HG03095 (cell line): Measurements from ENCODE around the gene PEX16.
A peak's percentile ranks its signal among the peaks of the same experiment; 100 is the strongest.

Source experiments
- ATAC-seq: cut with Tn5 transposase; IDR thresholded peaks from one replicate; pipeline ENCODE4 v1.9.1; 2021; ENCODE audit warnings: moderate library complexity; ENCODE audit not compliant: unreplicated experiment

PEX16 gene

GRCh38 chr11:45917623-45918330, at the start of gene PEX16:
TSS of gene PEX16 (minus strand) at chr11:45917877. CDS start at chr11:45917811, 66 bp downstream.
- peak; percentile 90 for ATAC-seq

DNA sequence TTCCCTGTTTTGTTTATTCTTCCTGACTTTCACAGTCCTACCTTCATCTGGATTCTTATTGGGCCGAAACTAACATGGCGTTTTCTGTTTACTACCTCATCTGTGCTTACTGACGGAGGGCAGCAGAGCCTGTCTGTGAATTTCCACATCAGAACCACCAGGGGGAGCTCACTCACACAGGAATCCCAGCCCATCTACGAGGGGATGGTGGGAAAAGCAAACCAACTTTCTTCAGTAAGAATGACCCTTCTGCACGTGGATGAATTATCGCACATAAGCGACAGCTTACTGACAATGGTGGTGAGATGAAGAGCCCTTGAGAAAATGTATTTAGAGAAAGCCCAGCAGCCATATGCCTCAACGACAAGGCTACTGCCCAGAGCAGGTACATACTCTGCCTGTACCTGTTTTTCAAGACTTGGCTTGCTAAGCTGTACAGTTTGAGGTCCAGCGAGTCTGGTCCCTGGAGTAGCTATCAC, 47.3 kb upstream of the PEX16 start:
- peak; percentile 74 for ATAC-seq

GRCh38 chr11:45961751-45962240, 44.1 kb upstream of the PEX16 start:
- no peak for ATAC-seq

GRCh38 chr11:45960387-45961095, 42.9 kb upstream of the PEX16 start:
- no peak for ATAC-seq

DNA sequence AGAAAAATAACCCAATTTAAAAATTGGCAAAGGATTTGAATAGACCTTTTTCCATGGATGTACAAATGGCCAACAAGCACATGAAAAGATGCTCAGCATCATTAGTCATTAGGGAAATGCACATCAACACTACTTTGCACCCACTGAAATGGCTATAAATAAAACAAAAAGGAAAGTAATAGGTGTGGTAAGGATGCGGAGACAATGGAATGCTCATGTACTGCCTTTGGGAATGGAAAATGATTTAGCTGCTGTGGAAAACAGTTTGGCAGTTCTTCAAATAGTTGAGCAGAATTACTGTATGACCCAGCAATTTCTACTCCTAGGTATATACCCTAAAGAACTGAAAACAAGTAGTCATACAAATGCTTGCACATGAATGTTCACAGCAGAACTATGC, 42.2 kb upstream of the PEX16 start:
- no peak for ATAC-seq

DNA sequence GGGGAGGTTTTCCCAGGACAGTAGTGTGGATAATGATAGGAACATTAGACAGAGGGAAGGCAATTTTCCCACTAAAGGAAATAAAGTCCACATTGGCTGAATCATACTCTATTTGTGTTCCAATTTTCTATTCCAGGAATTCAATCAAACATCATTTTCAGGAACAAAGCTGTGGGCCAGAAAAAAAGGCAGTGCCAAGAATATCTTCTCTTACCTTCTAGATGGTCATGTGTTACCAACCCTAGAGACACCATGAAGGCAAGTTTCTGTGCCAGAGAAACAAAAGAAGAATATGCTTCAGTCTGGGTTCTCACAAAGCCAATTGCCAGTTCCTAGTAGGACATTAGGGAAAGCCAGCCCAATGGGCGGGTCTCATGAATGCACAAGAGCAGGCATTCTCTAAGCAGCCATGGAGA, 32.3 kb upstream of the PEX16 start:
- no peak for ATAC-seq

DNA sequence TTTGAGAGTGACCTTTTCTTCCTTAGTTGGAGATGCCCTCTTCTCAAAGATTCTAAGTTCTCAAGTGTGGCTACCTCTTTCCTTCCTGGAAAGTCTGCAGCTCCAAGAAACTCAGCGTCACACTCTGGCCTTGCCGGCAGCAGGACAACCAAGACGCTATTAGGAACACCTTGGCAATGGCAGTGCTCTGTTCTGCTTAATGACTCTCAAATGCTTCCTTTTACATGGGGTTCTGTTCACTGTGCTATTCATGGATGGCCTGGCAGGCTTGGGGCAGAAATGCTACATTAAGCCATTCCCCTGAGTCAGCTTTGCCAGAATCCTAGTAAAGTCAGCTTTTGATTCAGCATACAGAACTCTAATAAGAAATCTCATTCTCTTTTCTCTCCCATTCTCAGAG, 30.7 kb upstream of the PEX16 start:
- ATAC-seq = no peak

GRCh38 chr11:45947885-45948284, 30.2 kb upstream of the PEX16 start:
- no peak for ATAC-seq

GRCh38 chr11:45945397-45945999, 27.8 kb upstream of the PEX16 start:
- ATAC-seq = no peak

GRCh38 chr11:45942381-45942780, 24.7 kb upstream of the PEX16 start:
- ATAC-seq = no peak

- ATAC-seq = no peak
Measured at GRCh38 chr11:45941285-45941684, 23.6 kb upstream of the PEX16 start.

DNA sequence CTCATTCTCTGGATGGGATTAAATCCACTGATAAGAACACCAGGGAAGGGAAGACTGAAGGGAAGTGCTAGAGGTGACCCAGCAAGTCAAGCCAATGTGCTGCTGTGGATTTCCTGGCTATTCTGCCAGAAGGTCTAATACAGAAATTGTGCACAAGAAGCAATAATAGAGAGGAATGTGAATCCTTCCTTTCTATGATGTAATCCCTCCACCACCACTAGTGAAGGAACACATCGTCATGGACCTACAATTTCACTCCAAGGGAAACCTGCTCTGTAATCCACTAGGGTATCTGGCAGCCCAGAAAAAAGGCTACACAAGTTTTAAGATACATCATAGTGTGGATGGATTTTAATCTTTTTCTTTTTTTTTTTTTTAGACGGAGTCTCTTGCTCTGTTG, 22.2 kb upstream of the PEX16 start:
- ATAC-seq = no peak

DNA sequence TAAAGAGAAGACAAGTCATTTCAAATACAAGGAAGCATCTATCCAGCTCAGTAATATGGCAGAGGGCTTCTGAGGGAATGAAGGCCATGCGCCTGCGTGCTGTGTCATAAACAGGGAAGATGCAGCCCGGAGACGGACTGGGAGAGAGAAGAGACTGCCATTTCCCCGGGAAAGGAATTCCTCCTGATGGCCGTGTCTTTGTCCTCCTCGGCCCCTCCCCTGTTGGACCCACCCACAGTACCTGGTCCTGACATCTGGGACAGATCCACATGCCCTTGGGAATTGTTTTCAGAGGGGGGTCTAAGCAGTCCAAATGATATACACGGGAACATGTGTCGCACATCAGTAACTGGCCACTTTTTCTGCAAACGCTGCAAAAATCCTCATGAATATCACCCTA, 20.2 kb upstream of the PEX16 start:
- ATAC-seq = no peak

DNA sequence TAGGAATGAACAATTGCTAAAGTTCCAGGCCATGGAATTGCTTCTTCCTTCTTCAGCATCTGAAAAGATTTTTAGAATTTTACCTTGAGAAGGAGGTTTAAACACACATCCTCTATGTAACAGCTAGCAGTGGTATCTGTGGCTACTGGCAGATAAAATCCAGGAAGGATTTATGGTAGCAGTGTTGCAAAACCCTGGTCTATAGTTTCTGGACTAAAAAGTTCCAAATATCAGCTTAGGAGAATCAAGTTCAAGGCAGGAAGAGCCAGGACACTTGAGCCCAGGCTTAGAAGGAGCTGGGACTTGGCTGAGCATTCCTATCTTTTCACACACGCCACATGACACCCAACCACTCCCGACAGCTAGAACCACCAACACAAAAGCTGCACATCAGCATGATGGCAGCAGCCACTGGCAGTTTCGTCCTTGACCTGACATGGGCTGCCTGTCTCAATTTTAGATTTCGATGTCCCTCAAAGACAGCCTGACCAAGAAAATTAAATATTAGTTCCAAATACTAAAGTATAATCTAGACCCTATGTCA, 18.9 kb upstream of the PEX16 start:
- no peak for ATAC-seq

DNA sequence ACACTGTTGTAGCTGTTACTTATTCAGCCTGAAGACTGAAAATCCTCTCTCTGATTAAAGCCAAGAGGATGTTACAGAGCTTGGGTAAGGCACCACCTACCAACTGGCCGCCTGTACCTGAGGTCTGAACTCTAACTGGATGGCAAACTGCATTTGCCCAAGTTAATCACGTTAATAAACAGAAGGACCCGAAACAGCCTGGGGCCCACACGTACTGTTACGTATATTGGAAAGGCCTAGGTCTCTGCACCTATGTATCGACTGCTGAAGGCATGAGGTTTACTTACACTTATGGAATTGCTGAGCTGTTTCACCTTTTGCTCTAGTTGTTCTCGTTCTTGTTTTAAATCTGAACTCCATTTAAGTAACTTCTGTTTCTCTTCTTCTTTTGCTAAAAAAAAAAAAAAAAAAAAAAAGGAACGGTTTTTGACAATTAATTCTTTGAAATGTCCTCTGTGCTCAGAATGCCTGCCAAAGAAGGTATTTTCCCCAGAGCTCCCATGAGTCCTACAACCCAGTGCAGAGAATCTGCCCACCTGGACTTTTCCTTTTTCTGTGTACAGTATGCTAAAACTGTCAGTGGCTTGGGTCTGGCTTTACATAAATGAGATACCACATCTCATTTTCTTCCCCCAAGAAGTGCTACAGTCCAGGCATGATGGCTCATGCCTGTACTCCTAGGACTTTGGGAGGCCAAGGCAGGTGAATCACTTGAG, 17.8 kb upstream of the PEX16 start:
- ATAC-seq = no peak

DNA sequence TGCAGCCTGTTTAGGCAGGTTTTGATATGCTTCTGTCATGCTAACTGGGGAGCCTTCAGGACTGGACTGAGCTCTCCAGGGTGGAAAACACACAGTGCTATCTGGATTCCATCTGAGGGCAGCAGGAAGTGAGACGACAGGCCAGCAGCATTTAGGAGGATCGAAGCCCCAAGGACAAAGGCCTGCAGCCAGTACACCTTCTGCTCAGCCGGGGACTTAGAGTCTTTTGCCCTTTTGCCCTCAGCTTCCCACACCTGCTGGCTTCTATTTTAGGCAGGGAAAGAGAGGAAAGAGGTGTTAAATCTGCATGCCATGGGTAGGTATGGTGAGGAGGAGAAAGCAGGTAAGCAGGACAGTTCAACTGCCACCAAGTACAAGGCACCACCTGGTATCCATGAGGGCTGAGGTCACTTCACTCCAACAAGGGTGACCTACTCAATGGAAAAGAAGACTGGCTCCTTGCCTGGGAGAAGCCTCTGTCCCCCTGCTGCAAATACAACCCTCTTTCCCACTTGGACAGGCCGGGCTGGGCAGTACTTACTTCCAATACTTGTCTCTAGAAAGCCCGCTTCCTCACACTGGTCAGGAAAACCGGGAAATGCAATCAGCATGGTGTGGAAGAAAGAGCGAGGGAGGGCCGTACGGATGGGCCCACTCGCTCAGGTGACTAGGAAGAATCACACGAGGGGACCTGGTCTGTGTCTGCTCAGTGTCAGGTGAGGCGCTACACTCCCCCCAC, 17.1 kb upstream of the PEX16 start:
- no peak for ATAC-seq

GRCh38 chr11:45933846-45934579, 16.3 kb upstream of the PEX16 start:
- ATAC-seq = no peak

GRCh38 chr11:45933131-45933831, 15.6 kb upstream of the PEX16 start:
- ATAC-seq = no peak

DNA sequence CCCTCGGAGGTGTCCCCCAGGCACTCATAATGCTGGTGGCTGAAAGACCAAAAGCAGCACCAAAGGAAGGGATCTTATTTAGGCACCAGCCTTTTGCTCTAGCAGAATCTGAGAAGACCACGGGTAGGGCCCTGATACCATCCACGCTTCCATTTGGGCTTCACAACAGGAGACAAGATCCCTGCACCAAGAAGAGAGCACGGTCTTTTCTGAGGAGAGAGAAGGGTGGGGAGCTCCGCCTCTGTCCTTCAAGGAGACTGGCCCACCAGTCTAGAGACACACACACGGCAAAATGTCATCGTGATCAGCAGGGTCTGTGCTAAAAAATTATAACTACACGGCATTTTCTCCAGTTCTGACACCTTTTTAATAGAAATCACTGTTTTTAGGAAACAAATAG, 14.5 kb upstream of the PEX16 start:
- ATAC-seq = no peak
